Measurements from ENCODE around the gene IL4I1. TPM values are rescaled to one million over a fixed set of nuclear protein-coding genes. Genes with fewer than 3 reads are reported as not detected.

The IL4I1 gene
- total RNA-seq, 1 experiment from 2014 or later, result 1.5 TPM

DNA sequence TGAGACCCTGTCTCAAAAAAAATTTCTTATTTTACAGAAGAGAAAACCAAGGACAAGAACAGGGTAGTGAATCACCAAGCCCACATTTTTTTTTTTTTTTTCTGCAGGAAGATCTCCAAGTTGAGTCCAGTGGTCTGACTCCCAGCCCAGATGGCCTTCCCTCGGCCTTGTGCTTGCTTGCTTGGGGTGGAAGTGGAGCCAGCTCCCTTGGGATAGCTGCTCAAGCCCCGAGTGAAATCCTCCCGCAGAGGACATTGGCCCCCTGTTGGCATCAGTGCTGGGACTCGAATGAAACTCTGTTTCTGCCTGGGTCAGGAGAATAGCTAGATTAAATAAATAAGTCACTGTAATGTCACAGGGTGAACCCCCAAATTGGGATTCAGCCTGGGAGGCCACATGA lies 42.0 kb upstream of the IL4I1 start:
- Histone ChIP-seq H3K4me3 (ENCODE audit: low read depth in 2 of 2, low read length in 2 of 2) (no peak overlapping the region), H3K36me3 (ENCODE audit: control insufficient read depth, insufficient read depth, low read length) (no peaks in the 10 kb centered on the region), H3K9me3 (ENCODE audit: control insufficient read depth, insufficient read depth, low read depth, low read length) (no peaks in the 10 kb centered on the region), H3K4me1 (ENCODE audit: control insufficient read depth, insufficient read depth, low read length) (no peaks in the 10 kb centered on the region), H3K27me3 (ENCODE audit: control insufficient read depth, insufficient read depth, low read length) (no peaks in the 10 kb centered on the region), H3K27ac (ENCODE audit: low read length) (no peak overlapping the region)
- BruUV-seq (replicated peaks), result no TSS peak
- intact Hi-C loops (cut with micrococcal nuclease; ENCODE audit: unreplicated experiment), result no loop called here
- POLR2A ChIA-PET, result no interaction called here
- no peak for TF ChIP-seq POLR2AphosphoS5 (IDR thresholded peaks at IDR 0.05; ENCODE audit: low read depth, low read length)
- TF ChIP-seq SIN3A (IDR thresholded peaks at IDR 0.05; ENCODE audit: borderline replicate concordance, insufficient read depth, low read depth, low read length), result no peak
- TF ChIP-seq, protein P1, sequence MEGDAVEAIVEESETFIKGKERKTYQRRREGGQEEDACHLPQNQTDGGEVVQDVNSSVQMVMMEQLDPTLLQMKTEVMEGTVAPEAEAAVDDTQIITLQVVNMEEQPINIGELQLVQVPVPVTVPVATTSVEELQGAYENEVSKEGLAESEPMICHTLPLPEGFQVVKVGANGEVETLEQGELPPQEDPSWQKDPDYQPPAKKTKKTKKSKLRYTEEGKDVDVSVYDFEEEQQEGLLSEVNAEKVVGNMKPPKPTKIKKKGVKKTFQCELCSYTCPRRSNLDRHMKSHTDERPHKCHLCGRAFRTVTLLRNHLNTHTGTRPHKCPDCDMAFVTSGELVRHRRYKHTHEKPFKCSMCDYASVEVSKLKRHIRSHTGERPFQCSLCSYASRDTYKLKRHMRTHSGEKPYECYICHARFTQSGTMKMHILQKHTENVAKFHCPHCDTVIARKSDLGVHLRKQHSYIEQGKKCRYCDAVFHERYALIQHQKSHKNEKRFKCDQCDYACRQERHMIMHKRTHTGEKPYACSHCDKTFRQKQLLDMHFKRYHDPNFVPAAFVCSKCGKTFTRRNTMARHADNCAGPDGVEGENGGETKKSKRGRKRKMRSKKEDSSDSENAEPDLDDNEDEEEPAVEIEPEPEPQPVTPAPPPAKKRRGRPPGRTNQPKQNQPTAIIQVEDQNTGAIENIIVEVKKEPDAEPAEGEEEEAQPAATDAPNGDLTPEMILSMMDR (IDR thresholded peaks at IDR 0.05), result no peak
- no peak for TF ChIP-seq TCF7L2 (IDR thresholded peaks at IDR 0.05; ENCODE audit: low read depth, low read length)
- TF ChIP-seq, protein P2, sequence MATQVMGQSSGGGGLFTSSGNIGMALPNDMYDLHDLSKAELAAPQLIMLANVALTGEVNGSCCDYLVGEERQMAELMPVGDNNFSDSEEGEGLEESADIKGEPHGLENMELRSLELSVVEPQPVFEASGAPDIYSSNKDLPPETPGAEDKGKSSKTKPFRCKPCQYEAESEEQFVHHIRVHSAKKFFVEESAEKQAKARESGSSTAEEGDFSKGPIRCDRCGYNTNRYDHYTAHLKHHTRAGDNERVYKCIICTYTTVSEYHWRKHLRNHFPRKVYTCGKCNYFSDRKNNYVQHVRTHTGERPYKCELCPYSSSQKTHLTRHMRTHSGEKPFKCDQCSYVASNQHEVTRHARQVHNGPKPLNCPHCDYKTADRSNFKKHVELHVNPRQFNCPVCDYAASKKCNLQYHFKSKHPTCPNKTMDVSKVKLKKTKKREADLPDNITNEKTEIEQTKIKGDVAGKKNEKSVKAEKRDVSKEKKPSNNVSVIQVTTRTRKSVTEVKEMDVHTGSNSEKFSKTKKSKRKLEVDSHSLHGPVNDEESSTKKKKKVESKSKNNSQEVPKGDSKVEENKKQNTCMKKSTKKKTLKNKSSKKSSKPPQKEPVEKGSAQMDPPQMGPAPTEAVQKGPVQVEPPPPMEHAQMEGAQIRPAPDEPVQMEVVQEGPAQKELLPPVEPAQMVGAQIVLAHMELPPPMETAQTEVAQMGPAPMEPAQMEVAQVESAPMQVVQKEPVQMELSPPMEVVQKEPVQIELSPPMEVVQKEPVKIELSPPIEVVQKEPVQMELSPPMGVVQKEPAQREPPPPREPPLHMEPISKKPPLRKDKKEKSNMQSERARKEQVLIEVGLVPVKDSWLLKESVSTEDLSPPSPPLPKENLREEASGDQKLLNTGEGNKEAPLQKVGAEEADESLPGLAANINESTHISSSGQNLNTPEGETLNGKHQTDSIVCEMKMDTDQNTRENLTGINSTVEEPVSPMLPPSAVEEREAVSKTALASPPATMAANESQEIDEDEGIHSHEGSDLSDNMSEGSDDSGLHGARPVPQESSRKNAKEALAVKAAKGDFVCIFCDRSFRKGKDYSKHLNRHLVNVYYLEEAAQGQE (IDR thresholded peaks at IDR 0.05; ENCODE audit: insufficient read depth in 1 of 2, low read depth in 2 of 2, low read length in 1 of 2), result no peak
- CTCF ChIA-PET, result interaction anchor here (0.7 kb wide), 1 partner anchor 49 kb away, joined by 4 read pairs; no protein-coding TSS in a partner anchor
- DNase-seq (ENCODE audit: low read depth, low spot score), result no peak
- no peak for ATAC-seq
- in situ Hi-C loops (cut with HindIII; ENCODE audit: low pct_unique_long_range_greater_than_20kb, low sequenced_read_pairs), result no loop called here

DNA sequence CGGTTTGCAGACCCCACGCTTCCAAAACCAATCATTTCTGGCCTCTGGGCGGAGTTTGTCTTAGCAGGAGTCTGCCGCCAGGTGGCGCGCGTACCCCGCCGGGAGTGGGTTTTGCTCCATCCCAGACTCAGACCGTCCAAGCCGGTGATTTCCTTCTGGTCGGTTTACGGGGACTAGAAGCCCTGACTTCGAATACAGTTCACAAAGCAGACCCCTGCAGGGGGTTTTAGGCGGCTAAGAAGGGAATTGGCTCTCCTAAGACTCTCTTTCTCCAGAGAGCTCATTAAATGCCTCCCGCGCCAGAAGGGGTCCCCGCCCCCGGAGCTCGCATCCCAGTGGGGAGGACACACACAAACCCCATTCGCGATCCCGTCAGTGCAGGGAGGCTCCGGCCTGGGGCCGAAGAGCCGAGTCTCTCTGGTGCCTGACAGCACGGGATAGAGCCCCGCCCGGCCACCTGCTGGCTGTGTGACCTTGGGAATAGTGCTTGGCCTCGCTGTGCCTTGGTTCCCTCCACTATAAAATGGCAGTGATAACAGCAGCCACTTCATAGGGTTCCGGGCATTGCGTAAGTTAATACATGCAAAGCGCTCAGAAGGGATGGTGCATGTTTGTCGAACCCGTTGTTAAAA lies 41.2 kb upstream of the IL4I1 start:
- ATAC-seq, result peak; percentile 90
- ChIA-PET POLR2A (no interaction called here), CTCF (interaction anchor here (0.6 kb wide), 1 partner anchor 198 kb away, joined by 3 read pairs; no protein-coding TSS in a partner anchor)
- no peaks in the 10 kb centered on the region for H3K27me3 ChIP-seq (ENCODE audit: control insufficient read depth, insufficient read depth, low read length)
- H3K4me3 ChIP-seq (ENCODE audit: low read depth in 2 of 2, low read length in 2 of 2), result peak overlapping the region; percentile 20 to 40
- H3K9me3 ChIP-seq (ENCODE audit: control insufficient read depth, insufficient read depth, low read depth, low read length), result no peaks in the 10 kb centered on the region
- no peaks in the 10 kb centered on the region for H3K36me3 ChIP-seq (ENCODE audit: control insufficient read depth, insufficient read depth, low read length)
- DNase-seq (ENCODE audit: low read depth, low spot score), result no peak
- no peak overlapping the region for H3K27ac ChIP-seq (ENCODE audit: low read length)
- no TSS peak for BruUV-seq (replicated peaks)
- intact Hi-C loops (cut with micrococcal nuclease; ENCODE audit: unreplicated experiment) (loop anchor here (2.0 kb wide), 1 partner anchor 47 kb away; no protein-coding TSS in a partner anchor), in situ Hi-C loops (cut with HindIII; ENCODE audit: low pct_unique_long_range_greater_than_20kb, low sequenced_read_pairs) (no loop called here)
- no peaks in the 10 kb centered on the region for H3K4me1 ChIP-seq (ENCODE audit: control insufficient read depth, insufficient read depth, low read length)
- TF ChIP-seq, protein P2 (IDR thresholded peaks at IDR 0.05; ENCODE audit: insufficient read depth in 1 of 2, low read depth in 2 of 2, low read length in 1 of 2), result peak in 1 of 2 experiments; percentile 55; a peak in 1 of 4 replicates
- TF ChIP-seq SIN3A (IDR thresholded peaks at IDR 0.05; ENCODE audit: borderline replicate concordance, insufficient read depth, low read depth, low read length) (no peak), TCF7L2 (IDR thresholded peaks at IDR 0.05; ENCODE audit: low read depth, low read length) (no peak)
- TF ChIP-seq, protein P1 (IDR thresholded peaks at IDR 0.05), result peak; percentile 93

All from Panc1 (cell line).